Mammary epithelial cell (primary cell): ENCODE data around the gene TAS2R38.

Source experiments
- CTCF ChIP-seq, 2 donors: IDR thresholded peaks in 1 of 2; conservative IDR thresholded peaks in 1 of 2; 2 replicates each; pipeline ENCODE4 v1.5.1; 2011 to 2012; ENCODE audit warnings: inconsistent platforms in 2 of 2, low read length in 2 of 2, mild to moderate bottlenecking in 2 of 2, control low read depth in 1 of 2, low read depth in 1 of 2; ENCODE audit not compliant: insufficient read depth in 1 of 2; ENCODE audit errors: extremely low read depth in 1 of 2
- EZH2 ChIP-seq: IDR thresholded peaks from 2 replicates; pipeline ENCODE4 v1.6.1; 2012; ENCODE audit warnings: low read length, inconsistent platforms, borderline replicate concordance

- TF ChIP-seq EZH2 (no peak), CTCF (conservative IDR thresholded peaks at IDR 0.05 in 1 of 2, IDR thresholded peaks at IDR 0.05 in 1 of 2; ENCODE audit: extremely low read depth in 1 of 2, insufficient read depth in 1 of 2, low read depth in 1 of 2, low read length in 2 of 2) (no peak)
Observed at GRCh38 chr7:142018154-142018553, 44.6 kb upstream of the TAS2R38 start.
